ENCODE results near the gene GRP. TPM values are rescaled to one million over a fixed set of nuclear protein-coding genes. Genes with fewer than 3 reads are reported as not detected.

The GRP gene
- total RNA-seq, 1 experiment from 2014 or later, result 0.22 TPM

Other genes starting within 250 kb of the GRP start
- gene SEC11C, start 80.3 kb upstream of the GRP start, total RNA-seq (2014; rRNA removed; shearing (Covaris generic)), result 8.8 and 13.2 TPM in 2 replicates
- not detected in 2 replicates for gene RAX, start 53.3 kb downstream of the GRP start, total RNA-seq (2014; rRNA removed; shearing (Covaris generic))
- gene CPLX4, start 98.5 kb downstream of the GRP start, total RNA-seq (2014; rRNA removed; shearing (Covaris generic)), result not detected in 2 replicates
- 72.5 and 77.1 TPM in 2 replicates for gene LMAN1, start 139.1 kb downstream of the GRP start, total RNA-seq (2014; rRNA removed; shearing (Covaris generic))

All from SJCRH30 (cell line).